ENCODE results near the gene GRID2. TPM values are rescaled to one million over a fixed set of nuclear protein-coding genes. Genes with fewer than 3 reads are reported as not detected.

Gene GRID2
- polyA plus RNA-seq, 1 donor (not counting 4 experiments of a cell fraction or from before 2014, with no cell fraction given): not detected

- no peaks in the 10 kb centered on the region for H3K9me3 ChIP-seq (ENCODE audit: control insufficient read depth, low read depth, low read length)
- TF ChIP-seq, protein P1, sequence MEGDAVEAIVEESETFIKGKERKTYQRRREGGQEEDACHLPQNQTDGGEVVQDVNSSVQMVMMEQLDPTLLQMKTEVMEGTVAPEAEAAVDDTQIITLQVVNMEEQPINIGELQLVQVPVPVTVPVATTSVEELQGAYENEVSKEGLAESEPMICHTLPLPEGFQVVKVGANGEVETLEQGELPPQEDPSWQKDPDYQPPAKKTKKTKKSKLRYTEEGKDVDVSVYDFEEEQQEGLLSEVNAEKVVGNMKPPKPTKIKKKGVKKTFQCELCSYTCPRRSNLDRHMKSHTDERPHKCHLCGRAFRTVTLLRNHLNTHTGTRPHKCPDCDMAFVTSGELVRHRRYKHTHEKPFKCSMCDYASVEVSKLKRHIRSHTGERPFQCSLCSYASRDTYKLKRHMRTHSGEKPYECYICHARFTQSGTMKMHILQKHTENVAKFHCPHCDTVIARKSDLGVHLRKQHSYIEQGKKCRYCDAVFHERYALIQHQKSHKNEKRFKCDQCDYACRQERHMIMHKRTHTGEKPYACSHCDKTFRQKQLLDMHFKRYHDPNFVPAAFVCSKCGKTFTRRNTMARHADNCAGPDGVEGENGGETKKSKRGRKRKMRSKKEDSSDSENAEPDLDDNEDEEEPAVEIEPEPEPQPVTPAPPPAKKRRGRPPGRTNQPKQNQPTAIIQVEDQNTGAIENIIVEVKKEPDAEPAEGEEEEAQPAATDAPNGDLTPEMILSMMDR (optimal IDR thresholded peaks at IDR 0.05 in 1 of 3, IDR thresholded peaks at IDR 0.05 in 1 of 3, conservative IDR thresholded peaks at IDR 0.05 in 1 of 3; ENCODE audit: extremely low read depth in 1 of 3, insufficient read depth in 2 of 3, low read length in 3 of 3): no peak
- no peak for TF ChIP-seq EZH2 (IDR thresholded peaks at IDR 0.05; ENCODE audit: low read length)
- H3K9me1 ChIP-seq (ENCODE audit: control insufficient read depth, extremely low read depth, insufficient read depth, low read length): no peaks in the 10 kb centered on the region
- H3K4me3 ChIP-seq (ENCODE audit: control insufficient read depth in 2 of 3, extremely low read depth in 1 of 3, insufficient read depth in 2 of 3, low read depth in 1 of 3, low read length in 3 of 3): no peak overlapping the region
- no peaks in the 10 kb centered on the region for H3K4me1 ChIP-seq (ENCODE audit: control insufficient read depth, extremely low read depth, insufficient read depth, low read length)
- H2AFZ ChIP-seq (ENCODE audit: control insufficient read depth, low read length): no peak overlapping the region
- H3K79me2 ChIP-seq (ENCODE audit: control insufficient read depth, insufficient read depth, low read length): no peaks in the 10 kb centered on the region
- no peak for DNase-seq (ENCODE audit: low read depth, low spot score)
- H4K20me1 ChIP-seq (ENCODE audit: control insufficient read depth, extremely low read depth, insufficient read depth, low read length): no peaks in the 10 kb centered on the region
- H3K4me2 ChIP-seq (ENCODE audit: control insufficient read depth, extremely low read depth, insufficient read depth, low read depth, low read length): no peak overlapping the region
- H3K36me3 ChIP-seq (ENCODE audit: control insufficient read depth in 2 of 2, extremely low read depth in 1 of 2, insufficient read depth in 2 of 2, low read length in 2 of 2): no peaks in the 10 kb centered on the region
- dilution Hi-C loops (cut with MboI; ENCODE audit: extremely low pct_ligation_motif_present, low sequenced_read_pairs): no loop called here
- no peak for FAIRE-seq
- no peak overlapping the region for H3K27ac ChIP-seq (ENCODE audit: control insufficient read depth, insufficient read depth, low read length)
- no peak overlapping the region for H3K9ac ChIP-seq (ENCODE audit: control insufficient read depth, extremely low read depth, insufficient read depth, low read length)
- no peaks in the 10 kb centered on the region for H3K27me3 ChIP-seq (ENCODE audit: control insufficient read depth, extremely low read depth, insufficient read depth, low read length)
Observed at GRCh38 chr4:93143902-93144301, 840.1 kb downstream of the GRID2 start.

- DNase-seq (ENCODE audit: low read depth, low spot score) (no peak), FAIRE-seq (no peak)
- no peak overlapping the region for H3K9ac ChIP-seq (ENCODE audit: control insufficient read depth, extremely low read depth, insufficient read depth, low read length)
- no peaks in the 10 kb centered on the region for H3K4me1 ChIP-seq (ENCODE audit: control insufficient read depth, extremely low read depth, insufficient read depth, low read length)
- no peaks in the 10 kb centered on the region for H3K36me3 ChIP-seq (ENCODE audit: control insufficient read depth in 2 of 2, extremely low read depth in 1 of 2, insufficient read depth in 2 of 2, low read length in 2 of 2)
- TF ChIP-seq, protein P1 (optimal IDR thresholded peaks at IDR 0.05 in 1 of 3, IDR thresholded peaks at IDR 0.05 in 1 of 3, conservative IDR thresholded peaks at IDR 0.05 in 1 of 3; ENCODE audit: extremely low read depth in 1 of 3, insufficient read depth in 2 of 3, low read length in 3 of 3): no peak
- TF ChIP-seq EZH2 (IDR thresholded peaks at IDR 0.05; ENCODE audit: low read length): no peak
- no peaks in the 10 kb centered on the region for H3K27me3 ChIP-seq (ENCODE audit: control insufficient read depth, extremely low read depth, insufficient read depth, low read length)
- no peak overlapping the region for H3K4me3 ChIP-seq (ENCODE audit: control insufficient read depth in 2 of 3, extremely low read depth in 1 of 3, insufficient read depth in 2 of 3, low read depth in 1 of 3, low read length in 3 of 3)
- no peak overlapping the region for H2AFZ ChIP-seq (ENCODE audit: control insufficient read depth, low read length)
- no peaks in the 10 kb centered on the region for H3K9me3 ChIP-seq (ENCODE audit: control insufficient read depth, low read depth, low read length)
- dilution Hi-C loops (cut with MboI; ENCODE audit: extremely low pct_ligation_motif_present, low sequenced_read_pairs): no loop called here
- no peak overlapping the region for H3K27ac ChIP-seq (ENCODE audit: control insufficient read depth, insufficient read depth, low read length)
- H3K9me1 ChIP-seq (ENCODE audit: control insufficient read depth, extremely low read depth, insufficient read depth, low read length): no peaks in the 10 kb centered on the region
- no peaks in the 10 kb centered on the region for H4K20me1 ChIP-seq (ENCODE audit: control insufficient read depth, extremely low read depth, insufficient read depth, low read length)
- no peak overlapping the region for H3K4me2 ChIP-seq (ENCODE audit: control insufficient read depth, extremely low read depth, insufficient read depth, low read depth, low read length)
- H3K79me2 ChIP-seq (ENCODE audit: control insufficient read depth, insufficient read depth, low read length): no peaks in the 10 kb centered on the region
Observed at GRCh38 chr4:93144644-93145043, 840.9 kb downstream of the GRID2 start.
